Measurements from ENCODE around the gene GRID1.
"Not testable (repeated sequence)": the region's sequence is repeated elsewhere in the genome, so short reads cannot be mapped to it uniquely, and the experiment has no call there.

The GRID1 gene

GRCh38 chr10:86099542-86100334, 266.9 kb downstream of the GRID1 start:
- no peak overlapping the region for H3K4me2 ChIP-seq (ENCODE audit: low read depth, low read length)
- no peaks in the 10 kb centered on the region for H3K4me1 ChIP-seq (ENCODE audit: low read length)
- H3K79me2 ChIP-seq (ENCODE audit: low read length), result no peaks in the 10 kb centered on the region
- H4K20me1 ChIP-seq (ENCODE audit: insufficient read depth, low read length), result no peaks in the 10 kb centered on the region
- no peaks in the 10 kb centered on the region for H3K9me3 ChIP-seq (replicated peaks; ENCODE audit: insufficient read depth, low read length)
- H3K4me3 ChIP-seq (ENCODE audit: low read length), result no peak overlapping the region
- H3K27me3 ChIP-seq (replicated peaks; ENCODE audit: insufficient read depth, low read length), result no peaks in the 10 kb centered on the region
- no peaks in the 10 kb centered on the region for H3K36me3 ChIP-seq (replicated peaks; ENCODE audit: insufficient read depth, low read length)
- DNase-seq, result no peak
- H2AFZ ChIP-seq (ENCODE audit: low read length), result no peak overlapping the region
- no peak overlapping the region for H3K9ac ChIP-seq (ENCODE audit: low read length)
- H3K9me2 ChIP-seq (replicated peaks; ENCODE audit: insufficient read depth, low read length), result no peaks in the 10 kb centered on the region
- TF ChIP-seq CTCF (IDR thresholded peaks at IDR 0.05; ENCODE audit: low read length), result no peak
- no peak for TF ChIP-seq EZH2 (optimal IDR thresholded peaks at IDR 0.05; ENCODE audit: low read depth, low read length)
- no peak for TF ChIP-seq EZH2phosphoT487 (IDR thresholded peaks at IDR 0.05; ENCODE audit: low read length)
- H3F3A ChIP-seq (ENCODE audit: insufficient read depth, low read length), result no peaks in the 10 kb centered on the region
- H3K27ac ChIP-seq (ENCODE audit: low read length), result no peak overlapping the region

GRCh38 chr10:86098187-86098881, 268.3 kb downstream of the GRID1 start:
- no peaks in the 10 kb centered on the region for H3F3A ChIP-seq (ENCODE audit: insufficient read depth, low read length)

GRCh38 chr10:86095061-86095460, 271.5 kb downstream of the GRID1 start:
- H3K9me2 ChIP-seq (replicated peaks; ENCODE audit: insufficient read depth, low read length); H3K27me3 ChIP-seq (replicated peaks; ENCODE audit: insufficient read depth, low read length); H3K27ac ChIP-seq (ENCODE audit: low read length); H4K20me1 ChIP-seq (ENCODE audit: insufficient read depth, low read length); H3K4me1 ChIP-seq (ENCODE audit: low read length); H3K9ac ChIP-seq (ENCODE audit: low read length); H3K79me2 ChIP-seq (ENCODE audit: low read length); H2AFZ ChIP-seq (ENCODE audit: low read length); H3K9me3 ChIP-seq (replicated peaks; ENCODE audit: insufficient read depth, low read length); DNase-seq; H3F3A ChIP-seq (ENCODE audit: insufficient read depth, low read length); H3K4me2 ChIP-seq (ENCODE audit: low read depth, low read length); H3K4me3 ChIP-seq (ENCODE audit: low read length); H3K36me3 ChIP-seq (replicated peaks; ENCODE audit: insufficient read depth, low read length): not testable (repeated sequence)

More at GRCh38 chr10:86098187-86098881, 268.3 kb downstream of the GRID1 start:
- Histone ChIP-seq H4K20me1 (ENCODE audit: insufficient read depth, low read length) (no peaks in the 10 kb centered on the region), H3K9me2 (replicated peaks; ENCODE audit: insufficient read depth, low read length) (no peaks in the 10 kb centered on the region), H3K9ac (ENCODE audit: low read length) (no peak overlapping the region), H3K36me3 (replicated peaks; ENCODE audit: insufficient read depth, low read length) (no peaks in the 10 kb centered on the region), H3K79me2 (ENCODE audit: low read length) (no peaks in the 10 kb centered on the region), H3K4me3 (ENCODE audit: low read length) (no peak overlapping the region), H2AFZ (ENCODE audit: low read length) (no peak overlapping the region), H3K27me3 (replicated peaks; ENCODE audit: insufficient read depth, low read length) (no peaks in the 10 kb centered on the region), H3K4me1 (ENCODE audit: low read length) (no peaks in the 10 kb centered on the region), H3K9me3 (replicated peaks; ENCODE audit: insufficient read depth, low read length) (no peaks in the 10 kb centered on the region), H3K27ac (ENCODE audit: low read length) (no peak overlapping the region), H3K4me2 (ENCODE audit: low read depth, low read length) (no peak overlapping the region)
- no peak for DNase-seq
- TF ChIP-seq EZH2 (optimal IDR thresholded peaks at IDR 0.05; ENCODE audit: low read depth, low read length) (no peak), EZH2phosphoT487 (IDR thresholded peaks at IDR 0.05; ENCODE audit: low read length) (no peak), CTCF (IDR thresholded peaks at IDR 0.05; ENCODE audit: low read length) (no peak)

- not testable (repeated sequence) for H3K9ac ChIP-seq (ENCODE audit: low read length); H3K27ac ChIP-seq (ENCODE audit: low read length); DNase-seq; H2AFZ ChIP-seq (ENCODE audit: low read length); H3K27me3 ChIP-seq (replicated peaks; ENCODE audit: insufficient read depth, low read length); H4K20me1 ChIP-seq (ENCODE audit: insufficient read depth, low read length); H3K9me3 ChIP-seq (replicated peaks; ENCODE audit: insufficient read depth, low read length); H3K36me3 ChIP-seq (replicated peaks; ENCODE audit: insufficient read depth, low read length); H3K9me2 ChIP-seq (replicated peaks; ENCODE audit: insufficient read depth, low read length); H3K79me2 ChIP-seq (ENCODE audit: low read length); H3K4me2 ChIP-seq (ENCODE audit: low read depth, low read length); H3K4me1 ChIP-seq (ENCODE audit: low read length); H3K4me3 ChIP-seq (ENCODE audit: low read length); H3F3A ChIP-seq (ENCODE audit: insufficient read depth, low read length)
Observed at GRCh38 chr10:86092311-86092710, 274.3 kb downstream of the GRID1 start.
